ENCODE results near the gene STUM. TPM values are rescaled to one million over a fixed set of nuclear protein-coding genes. Genes with fewer than 3 reads are reported as not detected.

Gene STUM
- total RNA-seq, 1 experiment from 2014 or later: 0.11 TPM

DNA sequence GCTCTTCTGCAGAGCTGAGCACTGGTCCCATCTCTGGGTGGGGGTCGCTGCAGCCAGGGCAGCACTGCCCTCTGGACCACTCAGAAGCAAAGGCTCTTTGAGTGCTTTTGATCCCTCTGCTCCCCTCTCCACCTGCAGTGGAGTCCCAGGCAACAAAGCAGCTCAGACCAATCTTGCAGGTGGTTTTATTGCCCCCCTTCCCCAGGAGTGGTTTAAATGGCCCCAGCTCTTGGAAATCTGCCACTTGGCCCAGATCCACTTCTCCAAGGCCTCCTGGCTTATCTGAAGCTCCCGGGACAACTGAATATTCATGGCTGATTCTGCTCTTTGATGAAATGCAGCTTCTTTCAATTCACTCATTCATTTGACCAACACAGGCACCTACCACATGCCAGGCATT lies 2.7 kb downstream of the STUM start:
- no peak overlapping the region for H3K4me3 Mint-ChIP-seq
- Histone ChIP-seq H3T11ph (ENCODE audit: low read length) (no peak overlapping the region), H2AFZ (ENCODE audit: low read length) (no peak overlapping the region), H3K79me1 (ENCODE audit: insufficient read depth, low read depth, low read length, poor library complexity, severe bottlenecking) (no peaks in the 10 kb centered on the region), H3K14ac (ENCODE audit: insufficient read depth, low read length) (no peak overlapping the region), H4K5ac (ENCODE audit: insufficient read length, low read depth, low read length) (no peak overlapping the region), H3K4me1 (ENCODE audit: insufficient read depth, low read length) (peaks cover 6% of the 10 kb centered on the region; the same call in 1 of the 2 replicates), H2BK15ac (ENCODE audit: low read depth, low read length) (no peak overlapping the region), H4K8ac (replicated peaks; ENCODE audit: insufficient read length, low read depth, low read length) (no peak overlapping the region), H3K4me2 (ENCODE audit: insufficient read depth, insufficient read length, low read length) (no peak overlapping the region), H4K20me1 (ENCODE audit: control insufficient read depth, insufficient read depth, insufficient read length) (no peaks in the 10 kb centered on the region), H3K4ac (ENCODE audit: low read depth, low read length) (no peak overlapping the region), H2BK5ac (ENCODE audit: insufficient read length, low read length) (no peak overlapping the region), H2AK5ac (ENCODE audit: insufficient read length, low read length) (no peak overlapping the region), H3K27me3 (ENCODE audit: insufficient read depth, low read length) (peaks cover 17% of the 10 kb centered on the region; the same call in 1 of the 2 replicates), H3K79me2 (ENCODE audit: insufficient read depth, low read length) (no peaks in the 10 kb centered on the region), H4K91ac (ENCODE audit: insufficient read length, low read depth, low read length) (no peak overlapping the region), H3K23ac (ENCODE audit: insufficient read length, low read depth, low read length) (no peak overlapping the region), H3K23me2 (ENCODE audit: insufficient read length, low read depth, low read length, poor library complexity, severe bottlenecking) (peaks cover 17% of the 10 kb centered on the region), H3K27ac (ENCODE audit: insufficient read length, low read depth, low read length) (no peak overlapping the region), H3K9me3 (ENCODE audit: control insufficient read depth, low read depth, low read length) (no peaks in the 10 kb centered on the region), H3K9ac (ENCODE audit: extremely low read depth, insufficient read length, low read length) (no peak overlapping the region), H2BK20ac (ENCODE audit: low read depth, low read length, poor library complexity, severe bottlenecking) (no peak overlapping the region), H2BK12ac (ENCODE audit: insufficient read length, low read depth, low read length) (no peak overlapping the region), H3K56ac (ENCODE audit: insufficient read length, low read depth, low read length) (no peak overlapping the region), H2BK120ac (ENCODE audit: low read depth, low read length, poor library complexity, severe bottlenecking) (no peak overlapping the region), H3K18ac (ENCODE audit: insufficient read length, low read depth, low read length) (no peak overlapping the region)
- WGBS (ENCODE audit: extremely low coverage, insufficient read length, low lambda C conversion rate): no CpG with 5 or more reads among the region's 2 CpGs
- no peak overlapping the region for H3K27ac Mint-ChIP-seq
- H3K36me3 Mint-ChIP-seq (ENCODE audit: insufficient read depth in 1 of 3, low read depth in 3 of 3): no peaks in the 10 kb centered on the region
- H3K9me3 Mint-ChIP-seq: no peaks in the 10 kb centered on the region
- peaks cover 23% of the 10 kb centered on the region in 2 experiments for H3K4me1 Mint-ChIP-seq
- DNase-seq: no peak
- H3K27me3 Mint-ChIP-seq (ENCODE audit: low read depth): peaks cover 83% of the 10 kb centered on the region
- TF ChIP-seq, protein P1, sequence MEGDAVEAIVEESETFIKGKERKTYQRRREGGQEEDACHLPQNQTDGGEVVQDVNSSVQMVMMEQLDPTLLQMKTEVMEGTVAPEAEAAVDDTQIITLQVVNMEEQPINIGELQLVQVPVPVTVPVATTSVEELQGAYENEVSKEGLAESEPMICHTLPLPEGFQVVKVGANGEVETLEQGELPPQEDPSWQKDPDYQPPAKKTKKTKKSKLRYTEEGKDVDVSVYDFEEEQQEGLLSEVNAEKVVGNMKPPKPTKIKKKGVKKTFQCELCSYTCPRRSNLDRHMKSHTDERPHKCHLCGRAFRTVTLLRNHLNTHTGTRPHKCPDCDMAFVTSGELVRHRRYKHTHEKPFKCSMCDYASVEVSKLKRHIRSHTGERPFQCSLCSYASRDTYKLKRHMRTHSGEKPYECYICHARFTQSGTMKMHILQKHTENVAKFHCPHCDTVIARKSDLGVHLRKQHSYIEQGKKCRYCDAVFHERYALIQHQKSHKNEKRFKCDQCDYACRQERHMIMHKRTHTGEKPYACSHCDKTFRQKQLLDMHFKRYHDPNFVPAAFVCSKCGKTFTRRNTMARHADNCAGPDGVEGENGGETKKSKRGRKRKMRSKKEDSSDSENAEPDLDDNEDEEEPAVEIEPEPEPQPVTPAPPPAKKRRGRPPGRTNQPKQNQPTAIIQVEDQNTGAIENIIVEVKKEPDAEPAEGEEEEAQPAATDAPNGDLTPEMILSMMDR (conservative IDR thresholded peaks at IDR 0.05): no peak

Data from H9 (cell line).